ENCODE results near the gene MVB12B. TPM values are rescaled to one million over a fixed set of nuclear protein-coding genes. Genes with fewer than 3 reads are reported as not detected.

The MVB12B gene
- total and polyA plus RNA-seq, 2 donors = 12.2 to 13.5 TPM

DNA sequence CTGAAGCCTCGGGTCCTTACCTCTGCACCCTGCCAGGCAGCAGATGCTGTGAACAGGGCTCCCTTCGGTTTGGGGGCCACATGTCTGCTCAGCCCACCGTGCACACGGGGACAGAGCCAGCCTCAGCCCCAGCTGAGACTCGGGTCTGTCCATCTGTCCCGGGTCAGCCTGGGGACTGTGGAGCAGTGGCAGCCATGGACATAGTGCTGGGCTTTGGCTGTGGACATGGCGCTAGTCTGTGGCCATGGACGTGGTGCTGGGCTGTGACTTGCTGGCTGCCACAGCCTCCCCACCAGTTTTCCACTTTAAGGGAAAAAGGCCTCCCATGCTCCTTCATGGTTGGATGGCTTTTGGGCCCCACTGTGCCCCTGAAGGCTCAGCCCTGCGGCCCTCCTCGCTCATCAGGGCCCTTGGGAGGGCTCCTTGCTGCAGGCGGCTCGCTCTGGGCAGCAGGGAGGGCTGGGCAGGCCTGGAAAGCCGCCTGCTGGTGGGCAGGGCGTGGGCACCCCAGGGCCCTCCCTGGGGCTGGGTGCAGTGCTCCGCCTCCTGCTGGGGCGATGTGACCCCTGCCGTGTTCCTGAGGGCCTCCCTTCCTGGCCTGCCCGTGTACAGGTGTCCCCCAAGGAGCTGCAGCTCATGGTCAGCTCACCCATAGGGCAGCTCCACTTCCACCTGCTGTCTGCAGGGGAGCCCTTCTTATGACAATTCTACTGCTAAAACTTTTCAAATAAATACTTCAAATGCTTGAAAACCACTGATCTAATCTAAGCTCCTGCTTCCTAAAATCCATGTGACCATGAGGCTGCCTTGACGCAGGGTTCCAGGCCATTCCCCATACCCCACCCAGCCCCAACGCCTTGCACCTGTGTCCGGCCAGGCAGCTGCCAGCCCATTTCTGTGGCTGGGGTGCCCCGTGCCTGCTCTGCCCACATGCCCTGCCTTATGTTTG lies 175.0 kb downstream of the MVB12B start:
- Histone ChIP-seq H3K4me1 (ENCODE audit: insufficient read depth) (no peaks in the 10 kb centered on the region), H3K36me3 (ENCODE audit: insufficient read depth) (peaks cover 3% of the 10 kb centered on the region), H3K4me3 (ENCODE audit: low read depth, low read length) (no peak overlapping the region), H3K27ac (ENCODE audit: low read depth) (no peak overlapping the region)
- DNase-seq (ENCODE audit: extremely low spot score) = no peak
- WGBS = 91% methylated on average over 22 of the region's 22 CpGs

DNA sequence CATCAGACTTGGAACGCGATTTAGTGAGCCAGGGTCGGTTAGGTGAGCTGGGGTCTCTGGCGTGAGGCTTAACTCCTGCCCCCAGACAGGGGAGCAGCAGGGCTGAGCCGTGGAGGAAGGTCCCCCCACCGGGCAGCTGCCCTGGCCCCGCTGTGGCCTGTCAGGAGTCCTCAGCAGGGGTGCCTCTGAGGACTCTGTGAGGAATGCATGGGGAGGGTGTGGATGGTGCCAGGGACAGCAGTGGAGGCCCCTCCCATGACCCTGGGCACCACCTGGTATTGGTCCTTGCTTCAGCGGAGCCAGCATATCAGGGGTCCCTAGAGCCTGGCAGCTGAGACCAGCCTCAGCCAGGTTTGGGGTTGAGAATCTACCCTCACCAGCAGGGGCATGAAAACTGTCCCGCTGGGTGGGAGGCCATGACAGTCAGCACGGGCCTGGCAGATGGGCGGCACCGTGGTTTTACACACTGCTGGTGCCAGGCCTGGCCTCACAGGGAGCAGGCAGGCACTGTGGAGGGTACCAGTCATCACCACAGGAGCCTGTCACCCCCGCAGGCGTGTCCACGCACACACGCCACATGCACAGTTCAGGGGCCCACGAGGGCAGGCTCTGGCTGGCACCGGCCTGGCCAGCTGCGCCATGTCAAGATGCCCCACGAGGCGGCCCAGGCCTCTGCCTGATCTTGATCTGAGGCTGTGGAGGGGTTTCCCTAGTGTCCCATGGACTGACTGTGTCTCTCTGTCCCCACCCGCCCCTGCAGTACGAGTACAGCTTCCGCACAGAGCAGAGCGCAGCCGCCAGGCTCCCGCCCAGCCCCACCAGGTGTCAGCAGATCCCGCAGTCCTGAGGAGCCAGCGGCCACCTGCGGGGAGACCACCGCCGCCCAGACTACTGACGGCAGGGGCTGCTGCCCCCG lies 176.0 kb downstream of the MVB12B start:
- no peak for DNase-seq (ENCODE audit: extremely low spot score)
- Histone ChIP-seq H3K4me3 (ENCODE audit: low read depth, low read length) (no peak overlapping the region), H3K4me1 (ENCODE audit: insufficient read depth) (no peaks in the 10 kb centered on the region), H3K27ac (ENCODE audit: low read depth) (no peak overlapping the region), H3K36me3 (ENCODE audit: insufficient read depth) (peaks cover 3% of the 10 kb centered on the region)
- WGBS = 92% methylated on average over 34 of the region's 34 CpGs

DNA sequence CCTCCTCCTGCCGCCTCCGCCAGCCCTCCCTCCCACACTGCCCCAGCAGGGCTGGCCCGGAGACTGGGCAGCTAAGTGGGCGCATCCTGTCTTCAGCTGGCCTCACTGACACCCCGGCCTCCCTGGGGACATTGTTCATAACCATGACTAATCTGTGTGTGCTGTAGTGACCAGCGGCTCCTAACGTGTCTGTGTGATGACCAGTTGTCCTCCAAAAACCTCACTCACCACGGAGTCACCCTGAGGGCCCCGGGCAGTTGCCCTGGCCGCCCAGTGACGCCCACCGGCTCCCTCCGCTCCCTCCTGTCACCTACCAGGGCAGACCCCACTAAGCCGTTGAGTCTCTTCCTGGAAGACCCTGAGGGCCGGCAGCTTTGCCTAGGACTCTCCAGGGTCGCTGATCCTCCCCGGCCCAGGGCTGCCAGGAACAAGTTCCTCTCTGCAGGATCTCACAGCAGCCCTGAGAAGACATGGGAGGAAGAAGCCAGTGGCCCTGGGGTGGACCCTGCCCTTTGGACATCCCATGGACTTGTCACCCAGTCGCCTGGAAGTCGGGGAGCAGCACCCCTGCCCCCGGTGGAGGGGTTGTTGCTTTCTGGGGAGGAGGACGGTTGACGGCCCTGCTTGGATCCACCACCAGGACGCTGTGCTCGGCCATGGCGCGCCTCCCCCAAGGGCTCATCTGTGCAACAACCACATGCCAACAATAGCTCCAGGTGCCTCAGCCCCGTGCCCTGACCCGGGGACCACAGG lies 176.9 kb downstream of the MVB12B start:
- Histone ChIP-seq H3K27ac (ENCODE audit: low read depth) (no peak overlapping the region), H3K4me3 (ENCODE audit: low read depth, low read length) (no peak overlapping the region), H3K36me3 (ENCODE audit: insufficient read depth) (peaks cover 3% of the 10 kb centered on the region), H3K4me1 (ENCODE audit: insufficient read depth) (no peaks in the 10 kb centered on the region)
- DNase-seq (ENCODE audit: extremely low spot score) = no peak
- 83% methylated on average over 28 of the region's 28 CpGs for WGBS

DNA sequence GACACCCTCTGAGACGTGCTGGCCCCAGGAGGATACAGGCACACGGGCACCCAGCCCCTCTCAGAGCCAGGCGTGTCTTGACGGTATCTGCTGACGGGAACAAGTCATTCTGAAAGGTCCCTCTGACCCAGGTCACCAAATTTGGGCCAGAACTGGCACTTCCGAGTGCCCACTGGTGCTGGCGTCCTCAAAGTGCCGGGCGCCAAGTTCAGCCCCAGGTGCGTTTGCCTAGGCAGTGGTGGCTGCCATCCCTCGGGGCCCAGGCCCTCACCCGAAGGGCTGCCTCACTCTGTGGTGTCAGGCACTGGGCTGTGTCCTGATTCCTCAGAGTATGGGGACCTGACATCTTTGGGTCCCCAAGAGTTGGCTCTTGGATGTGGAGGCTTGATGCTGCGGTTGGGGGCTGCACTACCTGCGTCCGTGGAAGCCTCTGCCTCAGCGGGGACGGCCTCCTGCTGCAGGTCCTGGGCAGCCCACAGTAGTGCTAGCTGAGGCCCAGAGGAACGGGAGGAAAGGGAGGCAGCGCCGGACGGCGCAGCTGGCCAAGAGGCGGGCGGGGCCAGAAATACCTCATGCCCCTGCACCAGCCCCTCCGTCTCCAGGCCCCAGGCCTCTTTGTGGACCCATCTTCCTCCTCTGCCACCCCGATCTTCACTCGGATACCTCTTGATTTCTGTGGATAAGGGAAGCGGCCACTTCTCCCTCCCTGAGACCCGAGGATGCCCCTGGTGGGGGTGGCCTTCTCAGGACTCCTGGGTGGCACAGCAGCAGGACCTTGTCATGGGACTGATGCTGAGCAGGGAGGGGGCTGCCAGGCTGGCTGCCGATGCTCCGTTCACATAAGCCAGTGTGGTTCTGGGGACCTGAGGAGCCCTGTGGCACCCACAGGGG lies 177.7 kb downstream of the MVB12B start:
- no peak for DNase-seq (ENCODE audit: extremely low spot score)
- Histone ChIP-seq H3K4me1 (ENCODE audit: insufficient read depth) (no peaks in the 10 kb centered on the region), H3K4me3 (ENCODE audit: low read depth, low read length) (no peak overlapping the region), H3K36me3 (ENCODE audit: insufficient read depth) (peaks cover 3% of the 10 kb centered on the region), H3K27ac (ENCODE audit: low read depth) (no peak overlapping the region)
- 96% methylated on average over 31 of the region's 31 CpGs for WGBS

DNA sequence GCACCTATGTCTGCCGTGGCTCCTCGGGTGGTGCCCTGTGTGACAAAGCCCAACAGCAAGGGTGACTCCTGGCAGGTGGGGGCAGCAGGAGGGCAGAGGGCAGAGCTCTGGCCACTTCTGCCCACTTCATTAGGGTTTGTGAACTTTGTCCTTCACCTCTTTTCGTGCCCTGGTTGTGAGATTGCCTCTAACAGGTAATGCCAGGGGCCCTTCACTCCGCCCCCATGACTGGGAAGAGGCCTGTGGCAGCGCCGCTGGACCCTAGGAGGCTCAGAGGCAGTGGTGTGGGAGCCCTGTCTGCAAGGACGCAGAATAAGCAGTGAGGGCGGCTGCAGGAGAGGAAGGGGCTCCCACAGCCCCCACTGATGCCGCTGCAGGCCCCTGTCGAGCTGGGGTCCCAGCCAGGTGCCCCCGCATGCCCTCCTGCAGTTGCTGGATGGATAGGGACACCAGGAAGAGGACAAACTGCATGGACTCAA lies 178.4 kb downstream of the MVB12B start:
- H3K4me3 ChIP-seq (ENCODE audit: low read depth, low read length) = no peak overlapping the region
- H3K36me3 ChIP-seq (ENCODE audit: insufficient read depth) = peaks cover 3% of the 10 kb centered on the region
- 94% methylated on average over 11 of the region's 11 CpGs for WGBS
- no peak overlapping the region for H3K27ac ChIP-seq (ENCODE audit: low read depth)
- no peaks in the 10 kb centered on the region for H3K4me1 ChIP-seq (ENCODE audit: insufficient read depth)
- no peak for DNase-seq (ENCODE audit: extremely low spot score)

DNA sequence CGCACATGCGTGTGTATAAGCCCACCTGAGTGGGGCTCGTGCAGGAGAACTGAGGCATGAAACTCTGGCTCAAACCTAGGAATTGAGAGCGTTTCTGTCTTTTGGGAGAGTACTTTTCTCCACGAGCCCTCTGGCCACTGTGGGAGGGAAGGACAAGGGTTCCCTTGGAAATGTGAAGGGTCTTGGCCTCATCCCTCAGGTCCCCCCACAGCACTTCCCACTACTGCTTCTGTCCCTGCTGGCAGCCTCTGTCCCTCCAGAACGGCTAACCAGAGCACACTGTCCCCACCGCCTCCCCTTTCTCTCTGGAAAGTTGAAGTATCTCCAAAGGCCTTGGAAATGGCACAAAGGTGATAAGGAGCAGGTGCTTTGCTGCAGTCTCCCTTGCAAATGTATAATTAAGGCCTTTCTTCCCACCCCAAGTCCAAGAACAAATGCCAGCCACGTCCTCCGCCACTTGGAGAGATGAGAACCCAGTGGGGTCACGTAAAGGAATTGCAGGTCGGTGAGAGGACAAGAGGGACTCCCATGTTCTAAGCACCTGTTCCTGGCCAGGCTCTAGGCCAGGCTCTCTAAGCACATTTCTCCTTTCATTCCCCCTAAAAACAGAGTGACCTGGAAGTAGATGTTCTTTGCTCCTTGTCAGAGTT lies 179.2 kb downstream of the MVB12B start:
- 87% methylated on average over 11 of the region's 11 CpGs for WGBS
- Histone ChIP-seq H3K4me3 (ENCODE audit: low read depth, low read length) (no peak overlapping the region), H3K4me1 (ENCODE audit: insufficient read depth) (no peaks in the 10 kb centered on the region), H3K27ac (ENCODE audit: low read depth) (no peak overlapping the region), H3K36me3 (ENCODE audit: insufficient read depth) (peaks cover 3% of the 10 kb centered on the region)
- DNase-seq (ENCODE audit: extremely low spot score) = no peak

DNA sequence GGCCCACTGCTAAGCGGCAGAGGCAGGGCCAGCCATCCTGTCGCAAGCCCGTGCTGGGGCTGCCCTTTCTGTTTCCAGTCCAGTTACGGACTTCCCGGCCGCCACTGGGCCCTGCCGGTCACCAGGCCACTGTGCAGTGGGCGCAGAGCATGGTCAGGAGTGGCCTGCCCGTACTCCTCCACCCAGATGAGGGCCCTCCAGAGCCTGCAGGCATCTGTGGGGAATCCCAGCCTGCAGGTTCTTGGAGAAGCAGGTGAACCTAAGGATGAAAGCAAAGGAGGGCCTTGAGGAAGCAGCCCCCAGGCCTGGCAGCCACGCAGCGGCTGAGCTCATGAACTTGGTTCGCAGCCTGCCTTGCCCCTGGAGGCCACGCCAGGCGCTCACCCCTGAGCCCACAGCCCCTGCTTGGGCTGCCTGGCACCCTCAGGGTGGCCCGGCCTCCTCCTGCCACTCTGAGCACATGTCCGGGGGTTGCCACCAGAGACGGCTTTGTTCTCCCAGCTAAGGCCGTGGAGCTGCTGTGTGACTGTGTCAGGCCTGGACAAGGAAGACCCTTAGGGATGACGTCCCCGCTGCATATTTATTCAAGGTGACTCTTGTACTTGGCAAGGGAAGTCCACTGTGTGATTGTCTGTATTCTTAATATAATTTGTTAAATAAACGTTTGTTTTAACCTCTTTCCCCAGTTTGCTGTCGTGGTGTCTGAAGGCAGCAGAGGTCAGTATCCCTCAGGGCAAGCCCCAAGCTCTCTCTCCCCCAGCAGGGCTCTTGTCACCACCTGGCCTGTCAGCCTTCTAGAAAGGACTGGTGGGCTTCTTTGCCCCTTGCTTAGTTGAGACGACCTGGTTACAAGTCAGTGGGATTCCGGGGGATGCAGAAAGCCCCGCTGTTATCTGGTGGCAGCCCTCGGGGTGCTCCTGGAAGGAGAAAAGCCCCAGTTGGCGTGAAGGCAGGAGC lies 180.0 kb downstream of the MVB12B start:
- WGBS = 86% methylated on average over 27 of the region's 27 CpGs
- Histone ChIP-seq H3K4me1 (ENCODE audit: insufficient read depth) (no peaks in the 10 kb centered on the region), H3K4me3 (ENCODE audit: low read depth, low read length) (no peak overlapping the region), H3K36me3 (ENCODE audit: insufficient read depth) (peaks cover 3% of the 10 kb centered on the region), H3K27ac (ENCODE audit: low read depth) (no peak overlapping the region)
- no peak for DNase-seq (ENCODE audit: extremely low spot score)

DNA sequence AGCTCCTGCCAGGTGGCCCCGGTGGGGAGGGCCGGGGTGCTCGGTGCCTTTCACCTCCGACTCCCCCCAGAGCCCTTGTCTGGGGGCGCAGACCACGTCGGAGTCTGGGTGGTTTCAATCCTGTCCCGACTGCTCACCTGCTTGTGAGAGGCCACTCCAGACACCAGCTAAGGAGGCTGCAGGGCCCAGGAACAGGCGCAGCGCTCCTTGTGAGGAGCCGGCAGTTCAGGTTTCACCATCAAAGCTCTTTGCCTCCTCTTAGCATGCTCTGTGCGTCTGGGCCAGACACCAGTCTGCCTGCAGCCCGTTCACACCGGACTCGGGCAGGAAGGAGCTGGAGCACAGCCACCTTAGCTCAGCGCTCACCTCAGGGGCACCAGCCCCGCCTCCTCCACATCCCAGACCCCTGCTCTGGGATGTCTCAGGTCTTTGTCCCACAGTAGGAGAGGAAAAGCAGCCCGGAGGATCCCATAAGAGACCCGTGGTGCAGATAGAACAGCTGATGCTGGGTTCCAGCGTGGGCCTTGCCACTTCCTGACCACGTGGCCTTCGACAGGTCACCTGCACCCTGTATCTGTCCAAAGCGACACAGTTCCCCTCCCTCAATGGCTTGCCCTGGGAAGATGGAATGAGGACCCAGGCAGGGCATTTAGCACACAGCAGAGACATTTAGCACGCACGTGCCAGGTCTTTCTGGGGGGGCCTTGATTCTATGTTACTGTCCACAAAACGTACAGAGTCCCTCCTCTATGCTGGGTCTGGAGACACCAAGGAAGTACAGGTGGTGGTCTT lies 180.9 kb downstream of the MVB12B start:
- no peaks in the 10 kb centered on the region for H3K4me1 ChIP-seq (ENCODE audit: insufficient read depth)
- H3K4me3 ChIP-seq (ENCODE audit: low read depth, low read length) = no peak overlapping the region
- no peak for DNase-seq (ENCODE audit: extremely low spot score)
- 66% methylated on average over 26 of the region's 26 CpGs for WGBS
- H3K27ac ChIP-seq (ENCODE audit: low read depth) = no peak overlapping the region
- peaks cover 3% of the 10 kb centered on the region for H3K36me3 ChIP-seq (ENCODE audit: insufficient read depth)

DNA sequence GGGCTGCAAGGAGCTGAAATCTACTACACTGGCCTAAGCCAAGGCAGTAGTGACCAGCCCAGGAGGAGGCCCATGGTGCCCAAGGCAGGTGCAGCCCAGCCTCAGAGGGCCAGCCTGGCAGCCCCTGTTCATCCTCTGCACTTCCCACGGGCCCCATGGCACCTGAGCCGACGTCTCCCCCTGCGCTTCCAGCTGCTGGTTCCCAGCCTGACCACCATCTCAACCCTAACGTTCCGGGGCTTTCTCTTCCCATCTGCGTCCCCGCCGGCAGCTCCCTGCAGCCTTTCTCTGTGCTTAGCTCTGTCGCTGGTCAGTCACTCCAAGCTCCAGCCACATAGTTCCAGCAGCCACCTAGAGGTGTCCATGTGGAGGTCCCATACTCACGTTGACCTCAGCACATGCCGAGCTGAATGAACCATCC lies 181.6 kb downstream of the MVB12B start:
- 72% methylated on average over 12 of the region's 12 CpGs for WGBS

DNA sequence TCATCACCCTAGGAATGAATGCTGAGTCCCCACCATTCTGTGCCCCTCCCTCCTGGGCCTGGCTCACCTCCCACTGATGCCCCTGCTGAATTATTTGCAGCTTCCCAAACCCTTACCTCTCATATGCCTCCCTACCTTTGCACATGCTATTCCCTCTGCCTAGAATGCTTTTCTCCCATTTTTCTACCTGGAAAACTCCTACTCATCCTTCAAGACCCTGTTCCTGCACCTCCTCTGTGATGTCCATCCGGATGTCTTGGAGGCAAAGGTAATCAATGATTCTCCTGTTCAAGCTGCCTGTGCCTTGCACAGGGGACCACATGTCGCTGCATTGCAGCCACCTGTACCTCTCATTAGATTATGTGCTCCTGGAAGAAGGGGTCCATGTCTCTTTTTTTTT lies 182.3 kb downstream of the MVB12B start:
- Histone ChIP-seq H3K4me3 (ENCODE audit: low read depth, low read length) (no peak overlapping the region), H3K4me1 (ENCODE audit: insufficient read depth) (no peaks in the 10 kb centered on the region), H3K27ac (ENCODE audit: low read depth) (no peak overlapping the region), H3K36me3 (ENCODE audit: insufficient read depth) (peaks cover 3% of the 10 kb centered on the region)
- WGBS = 95% methylated on average over 2 of the region's 2 CpGs
- DNase-seq (ENCODE audit: extremely low spot score) = no peak

More for the DNA sequence above, 181.6 kb downstream of the MVB12B start:
- Histone ChIP-seq H3K4me3 (ENCODE audit: low read depth, low read length) (no peak overlapping the region), H3K36me3 (ENCODE audit: insufficient read depth) (peaks cover 3% of the 10 kb centered on the region), H3K27ac (ENCODE audit: low read depth) (no peak overlapping the region), H3K4me1 (ENCODE audit: insufficient read depth) (no peaks in the 10 kb centered on the region)
- DNase-seq (ENCODE audit: extremely low spot score) = no peak

DNA sequence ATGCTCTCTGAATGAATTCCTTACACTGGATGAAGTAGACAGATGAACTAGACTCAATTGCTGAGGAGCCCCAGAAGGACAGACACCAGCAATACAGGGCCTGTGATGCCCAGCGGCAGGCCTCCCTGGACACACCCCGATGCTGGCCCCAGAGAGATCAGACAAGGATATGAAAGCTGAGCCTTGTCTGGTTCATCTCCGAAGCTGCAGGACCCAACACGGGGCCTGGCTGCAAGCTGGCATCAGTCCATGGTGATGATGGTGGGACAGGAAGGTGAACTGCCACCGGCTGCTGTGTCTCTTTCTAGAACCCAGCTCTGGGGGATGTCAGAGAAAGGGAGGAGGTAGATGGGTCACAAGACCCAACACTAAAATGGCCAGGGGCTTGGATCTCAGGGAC lies 183.1 kb downstream of the MVB12B start:
- WGBS = 69% methylated on average over 5 of the region's 5 CpGs
- H3K36me3 ChIP-seq (ENCODE audit: insufficient read depth) = no peaks in the 10 kb centered on the region
- H3K27ac ChIP-seq (ENCODE audit: low read depth) = no peak overlapping the region
- H3K4me3 ChIP-seq (ENCODE audit: low read depth, low read length) = no peak overlapping the region
- H3K4me1 ChIP-seq (ENCODE audit: insufficient read depth) = no peaks in the 10 kb centered on the region
- no peak for DNase-seq (ENCODE audit: extremely low spot score)

Data from urinary bladder (tissue), 4 donors.